ENCODE measurements around the gene SDF2.
"Not testable (repeated sequence)": the region's sequence is repeated elsewhere in the genome, so short reads cannot be mapped to it uniquely, and the experiment has no call there.

The SDF2 gene

DNA sequence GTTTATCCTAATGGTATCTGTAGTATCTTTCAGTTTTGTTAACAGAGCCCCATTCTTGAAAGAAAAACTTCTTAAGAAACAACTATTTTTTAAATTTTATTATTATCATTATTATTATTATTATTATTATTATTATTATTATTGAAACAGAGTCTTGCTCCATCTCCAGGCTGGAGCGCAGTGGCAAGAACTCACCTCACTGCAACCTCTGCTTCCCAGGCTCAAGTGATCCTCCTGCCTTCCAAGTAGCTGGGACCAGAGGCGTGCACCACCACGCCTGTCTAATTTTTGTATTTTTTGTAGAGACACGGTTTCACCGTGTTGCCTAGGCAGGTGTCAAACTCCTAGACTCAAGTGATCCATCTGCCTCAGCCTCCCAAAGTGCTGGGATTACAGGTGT is 23.7 kb upstream of the SDF2 start:
- no peak for DNase-seq (ENCODE audit: extremely low read depth in 1 of 2, low read depth in 1 of 2)

DNA sequence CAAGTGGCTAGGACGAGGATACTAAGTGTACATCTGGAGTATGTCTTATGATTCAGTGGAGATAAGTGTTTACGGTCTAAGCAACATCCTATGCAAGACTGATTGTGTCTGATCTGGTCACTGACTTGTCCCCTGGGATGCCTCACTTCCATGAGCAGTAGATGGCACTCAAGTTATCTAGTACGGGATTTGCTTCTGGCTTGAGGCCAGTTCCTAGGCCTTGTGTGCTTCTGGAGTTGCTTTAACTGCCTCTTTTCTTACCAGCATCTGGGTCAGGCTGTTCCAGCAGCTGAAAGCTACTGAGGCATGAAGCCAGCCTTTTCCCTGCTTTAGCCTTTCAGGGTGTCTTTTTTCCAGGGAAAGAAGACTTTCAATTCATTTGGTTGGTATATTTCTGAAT is 23.3 kb upstream of the SDF2 start:
- DNase-seq (ENCODE audit: extremely low read depth in 1 of 2, low read depth in 1 of 2): no peak

DNA sequence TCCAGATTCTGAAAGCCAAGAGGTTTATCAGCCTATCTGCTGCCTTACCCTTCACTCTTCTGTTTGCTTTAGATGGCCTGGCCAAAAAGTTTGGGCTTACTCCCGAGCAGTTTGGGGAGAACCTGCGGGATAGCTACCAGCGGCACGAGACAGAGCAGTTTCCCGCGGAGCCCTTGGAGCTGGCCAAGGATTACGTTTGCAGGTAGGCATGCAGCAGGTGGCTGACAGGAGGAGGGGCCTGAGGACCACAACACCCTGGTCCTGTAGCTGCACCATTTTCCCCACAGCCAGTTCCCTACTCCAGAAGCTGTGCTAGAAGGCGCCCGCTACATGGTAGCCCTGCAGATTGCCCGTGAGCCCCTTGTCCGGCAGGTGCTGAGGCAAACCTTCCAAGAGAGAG is 20.9 kb upstream of the SDF2 start:
- DNase-seq (ENCODE audit: extremely low read depth in 1 of 2, low read depth in 1 of 2): no peak

DNA sequence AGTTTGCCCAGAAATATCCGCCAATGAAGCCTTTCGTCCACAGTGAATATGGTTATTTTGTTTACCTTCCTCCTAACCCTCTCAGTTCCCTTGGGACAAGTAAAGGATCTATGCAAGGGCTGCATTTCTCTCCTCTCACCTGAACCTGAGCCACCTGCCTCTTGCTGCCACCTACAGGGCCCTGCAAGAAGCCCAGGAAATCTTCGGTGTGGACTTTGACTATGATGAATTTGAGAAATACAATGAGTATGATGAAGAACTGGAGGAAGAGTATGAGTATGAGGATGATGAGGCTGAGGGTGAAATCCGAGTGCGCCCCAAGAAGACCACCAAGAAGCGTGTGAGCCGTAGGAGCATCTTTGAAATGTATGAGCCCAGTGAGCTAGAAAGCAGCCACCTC is 14.3 kb upstream of the SDF2 start:
- no peak for DNase-seq (ENCODE audit: extremely low read depth in 1 of 2, low read depth in 1 of 2)

DNA sequence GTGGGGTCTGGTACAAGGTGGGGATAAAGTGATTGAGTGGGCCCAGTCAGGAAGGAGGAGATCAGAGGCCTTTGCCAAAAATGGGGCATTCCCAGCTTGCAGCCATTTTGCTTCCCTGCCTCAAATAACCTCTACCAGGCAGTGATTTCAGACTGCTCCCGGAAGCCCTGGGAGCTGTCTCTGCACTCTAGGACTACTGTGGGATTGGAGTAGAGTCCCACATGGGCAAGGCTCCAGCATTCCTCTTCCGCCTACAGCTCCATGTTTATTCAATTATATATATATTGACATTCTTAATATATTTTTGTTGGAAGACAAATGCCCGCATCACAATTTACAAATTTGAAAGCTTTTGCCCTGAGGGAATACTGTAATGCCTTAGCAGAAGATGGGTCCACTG is 13.8 kb upstream of the SDF2 start:
- no peak for DNase-seq (ENCODE audit: extremely low read depth in 1 of 2, low read depth in 1 of 2)

DNA sequence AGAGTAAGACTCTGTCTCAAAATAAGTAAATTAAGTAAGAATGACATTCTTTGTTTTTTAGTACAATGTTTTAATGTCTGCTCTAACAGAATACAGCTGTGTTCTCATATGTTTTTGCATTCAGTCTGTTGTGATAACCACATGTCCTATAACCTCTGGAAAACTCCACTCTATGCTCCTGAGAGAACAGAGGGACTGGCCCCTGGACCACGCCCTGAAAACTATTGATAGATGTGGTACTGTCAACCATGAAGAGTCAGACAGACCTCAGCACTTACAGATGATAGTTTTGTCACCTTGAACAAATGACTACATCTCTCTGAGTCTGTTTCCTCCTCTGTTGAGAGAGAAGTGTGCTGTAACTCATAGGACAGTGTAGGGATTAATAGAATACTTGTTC is 8.2 kb upstream of the SDF2 start:
- DNase-seq (ENCODE audit: extremely low read depth in 1 of 2, low read depth in 1 of 2): no peak

DNA sequence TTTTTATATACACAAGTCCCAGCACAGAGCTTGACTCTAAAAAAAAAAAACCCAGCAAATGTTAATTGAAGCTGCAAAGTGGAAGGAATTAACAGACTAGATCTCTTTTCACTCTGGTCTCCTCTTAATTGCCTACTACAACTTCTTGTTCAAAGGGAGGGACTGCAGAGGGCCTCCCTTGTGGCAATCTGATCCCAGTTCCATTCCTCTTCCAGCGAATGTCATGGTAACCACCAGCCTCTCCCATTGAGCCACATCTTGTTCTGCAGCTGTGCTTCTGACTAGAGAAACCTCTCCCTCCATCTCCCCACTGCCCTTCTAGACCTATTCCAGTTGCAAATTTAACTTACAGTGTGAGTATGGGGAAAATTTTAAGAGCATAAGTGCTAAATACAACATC is 6.2 kb upstream of the SDF2 start:
- DNase-seq (ENCODE audit: extremely low read depth in 1 of 2, low read depth in 1 of 2): no peak

DNA sequence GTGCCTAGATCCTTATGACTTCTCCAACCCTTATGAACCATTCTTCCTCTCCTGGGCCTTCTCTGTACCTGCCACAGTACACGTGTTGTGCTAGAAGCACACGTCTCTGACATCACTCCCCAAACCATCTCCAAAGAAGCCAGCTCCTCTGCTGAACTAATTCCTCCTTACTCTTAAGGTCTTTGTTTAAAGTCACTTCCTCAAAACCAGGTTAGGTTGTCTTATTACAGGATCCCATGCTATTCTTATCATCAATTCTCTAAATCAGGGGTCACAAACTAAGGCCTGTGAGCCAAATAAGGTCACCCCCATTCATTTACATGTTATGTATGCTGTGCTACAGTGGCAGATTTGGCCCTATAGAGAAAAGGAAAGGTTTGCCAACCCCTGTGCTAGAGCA is 4.3 kb upstream of the SDF2 start:
- no peak for DNase-seq (ENCODE audit: extremely low read depth in 1 of 2, low read depth in 1 of 2)

DNA sequence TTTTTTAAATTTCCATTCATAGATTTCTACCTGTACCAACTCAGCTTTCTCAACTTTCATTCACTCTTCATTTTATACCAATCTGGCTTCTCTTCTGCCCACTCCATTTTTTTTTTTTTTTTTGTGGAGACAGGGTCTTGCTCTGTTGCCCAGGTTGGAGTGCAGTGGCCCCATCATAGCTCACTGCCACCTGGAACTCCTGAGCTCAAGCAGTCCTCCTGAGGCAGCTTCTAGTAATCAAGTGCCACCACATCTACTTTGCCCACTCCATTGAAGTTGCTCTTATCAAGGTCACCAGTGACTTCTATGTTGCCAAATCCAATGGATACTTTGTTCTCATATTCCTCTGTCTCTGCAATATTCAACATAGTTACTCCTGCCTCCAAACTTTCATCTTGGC is 2.0 kb upstream of the SDF2 start:
- no peak for DNase-seq (ENCODE audit: extremely low read depth in 1 of 2, low read depth in 1 of 2)

DNA sequence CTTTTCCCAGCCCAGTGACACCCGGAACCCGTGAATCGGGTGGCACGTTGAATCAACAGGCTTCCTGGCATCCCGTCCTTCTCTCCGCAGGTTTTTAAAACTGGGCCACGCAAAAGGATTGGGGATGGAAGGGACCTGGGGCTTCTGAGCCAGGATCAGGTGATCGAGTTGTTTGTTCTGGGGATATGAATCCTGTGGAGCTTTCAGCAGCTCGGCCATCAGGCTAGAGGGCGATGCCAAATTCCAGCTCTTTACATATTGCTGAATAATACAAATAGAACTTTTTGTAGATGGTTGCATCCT is 772 bp upstream of the SDF2 start:
- no peak for DNase-seq (ENCODE audit: extremely low read depth in 1 of 2, low read depth in 1 of 2)

DNA sequence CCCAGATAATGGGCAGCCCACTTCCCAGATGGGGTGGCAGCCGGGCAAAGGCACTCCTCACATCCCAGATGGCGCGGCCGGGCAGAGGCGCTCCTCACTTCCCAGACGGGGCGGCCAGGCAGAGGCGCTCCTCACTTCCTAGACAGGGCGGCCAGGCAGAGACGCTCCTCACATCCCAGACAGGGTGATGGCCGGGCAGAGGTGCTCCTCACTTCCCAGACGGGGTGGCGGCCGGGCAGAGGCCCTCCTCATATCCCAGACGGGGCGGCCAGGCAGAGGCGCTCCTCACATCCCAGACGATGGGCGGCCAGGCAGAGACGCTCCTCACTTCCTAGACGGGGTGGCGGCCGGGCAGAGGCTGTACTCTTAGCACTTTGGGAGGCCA is 2.2 kb downstream of the SDF2 start:
- not testable (repeated sequence) for DNase-seq (ENCODE audit: extremely low read depth in 1 of 2, low read depth in 1 of 2)

DNA sequence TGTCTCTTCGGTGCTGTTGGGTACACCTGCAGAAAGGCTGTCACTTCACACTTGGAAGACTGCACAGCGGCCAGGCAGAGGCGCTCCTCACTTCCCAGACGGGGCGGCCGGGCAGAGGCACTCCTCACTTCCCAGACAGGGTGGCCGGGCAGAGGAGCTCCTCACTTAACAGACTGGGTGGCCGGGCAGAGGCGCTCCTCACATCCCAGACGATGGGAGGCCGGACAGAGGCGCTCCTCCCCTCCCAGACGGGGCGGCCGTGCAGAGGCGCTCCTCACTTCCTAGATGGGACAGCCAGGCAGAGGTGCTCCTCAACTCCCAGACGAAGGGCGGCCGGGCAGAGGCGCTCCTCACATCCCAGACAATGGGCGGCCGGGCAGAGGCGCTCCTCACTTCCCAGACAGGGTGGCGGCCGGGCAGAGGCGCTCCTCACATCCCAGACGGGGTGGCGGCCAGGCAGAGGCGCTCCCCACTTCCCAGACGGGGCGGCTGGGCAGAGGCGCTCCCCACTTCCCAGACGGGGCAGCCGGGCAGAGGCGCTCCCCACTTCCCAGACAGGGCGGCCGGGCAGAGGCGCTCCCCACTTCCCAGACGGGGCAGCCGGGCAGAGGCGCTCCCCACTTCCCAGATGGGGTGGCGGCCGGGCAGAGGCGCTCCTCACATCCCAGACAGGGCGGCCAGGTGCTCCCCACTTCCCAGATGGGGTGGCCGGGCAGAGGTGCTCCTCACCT is 2.8 kb downstream of the SDF2 start:
- not testable (repeated sequence) for DNase-seq (ENCODE audit: extremely low read depth in 1 of 2, low read depth in 1 of 2)

DNA sequence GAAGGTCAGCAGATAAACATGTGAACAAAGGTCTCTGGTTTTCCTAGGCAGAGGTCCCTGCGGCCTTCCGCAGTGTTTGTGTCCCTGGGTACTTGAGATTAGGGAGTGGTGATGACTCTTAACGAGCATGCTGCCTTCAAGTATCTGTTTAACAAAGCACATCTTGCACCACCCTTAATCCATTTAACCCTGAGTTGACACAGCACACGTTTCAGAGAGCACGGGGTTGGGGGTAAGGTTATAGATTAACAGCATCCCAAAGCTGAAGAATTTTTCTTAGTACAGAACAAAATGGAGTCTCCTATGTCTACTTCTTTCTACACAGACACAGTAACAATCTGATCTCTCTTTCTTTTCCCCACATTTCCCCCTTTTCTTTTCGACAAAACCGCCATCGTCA is 3.4 kb downstream of the SDF2 start:
- DNase-seq (ENCODE audit: extremely low read depth in 1 of 2, low read depth in 1 of 2): not testable (repeated sequence)

DNA sequence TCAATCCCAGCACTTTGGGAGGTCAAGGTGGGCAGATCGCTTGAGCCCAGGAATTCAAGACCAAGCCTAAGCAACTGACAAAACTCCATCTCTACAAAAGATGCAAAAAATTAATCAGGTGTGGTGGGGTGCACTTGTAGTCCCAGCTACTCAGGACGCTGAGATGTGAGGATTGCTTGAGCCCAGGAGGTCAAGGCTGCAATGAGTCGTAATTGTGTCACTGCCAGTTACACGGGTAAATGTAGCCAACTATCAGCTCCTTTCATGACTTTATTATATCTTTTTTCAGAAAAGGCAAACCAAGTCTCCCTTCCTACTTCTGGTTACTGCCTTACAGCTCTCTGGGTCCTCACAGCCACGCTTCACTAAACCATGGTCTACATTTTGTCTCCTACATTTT is 4.0 kb downstream of the SDF2 start:
- no peak for DNase-seq (ENCODE audit: extremely low read depth in 1 of 2, low read depth in 1 of 2)

DNA sequence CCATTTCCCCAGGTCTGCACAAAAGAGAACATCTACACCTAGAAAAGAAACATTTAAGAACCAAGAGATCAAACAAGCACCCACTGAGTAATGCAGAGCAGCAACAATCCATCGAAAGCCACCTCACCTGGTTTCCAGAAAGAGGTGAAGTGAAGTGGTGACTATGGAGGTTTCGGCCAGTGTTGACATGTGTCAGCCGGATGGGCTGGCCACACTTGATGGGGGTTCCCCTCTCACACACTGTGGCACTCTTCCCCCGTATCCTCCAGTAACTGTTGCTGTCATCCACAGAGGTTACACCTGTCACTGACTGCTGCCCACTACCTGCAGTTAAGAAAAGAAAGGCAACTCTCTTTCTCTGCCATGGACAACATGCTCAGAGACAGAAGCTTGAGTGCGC is 6.5 kb downstream of the SDF2 start:
- no peak for DNase-seq (ENCODE audit: extremely low read depth in 1 of 2, low read depth in 1 of 2)

DNA sequence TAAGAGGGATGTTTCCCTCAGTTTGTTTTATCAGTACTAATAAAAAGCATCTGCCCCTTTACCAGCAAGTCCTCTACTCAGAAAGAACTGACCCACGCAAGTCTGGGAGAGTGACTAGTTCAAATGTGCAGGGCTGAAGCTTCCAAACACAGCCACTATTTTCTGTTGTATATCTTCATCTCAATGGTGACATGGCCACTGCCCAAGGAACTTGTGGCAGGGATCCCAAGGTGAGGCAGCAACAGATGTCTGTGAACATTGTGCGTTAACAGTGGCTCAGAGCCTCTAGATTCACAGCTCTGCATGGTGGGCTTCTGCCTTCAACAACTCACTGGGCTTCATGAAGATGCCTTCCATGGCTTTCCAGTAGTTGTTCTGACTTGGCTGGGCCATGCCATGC is 13.0 kb downstream of the SDF2 start:
- DNase-seq (ENCODE audit: extremely low read depth in 1 of 2, low read depth in 1 of 2): no peak

DNA sequence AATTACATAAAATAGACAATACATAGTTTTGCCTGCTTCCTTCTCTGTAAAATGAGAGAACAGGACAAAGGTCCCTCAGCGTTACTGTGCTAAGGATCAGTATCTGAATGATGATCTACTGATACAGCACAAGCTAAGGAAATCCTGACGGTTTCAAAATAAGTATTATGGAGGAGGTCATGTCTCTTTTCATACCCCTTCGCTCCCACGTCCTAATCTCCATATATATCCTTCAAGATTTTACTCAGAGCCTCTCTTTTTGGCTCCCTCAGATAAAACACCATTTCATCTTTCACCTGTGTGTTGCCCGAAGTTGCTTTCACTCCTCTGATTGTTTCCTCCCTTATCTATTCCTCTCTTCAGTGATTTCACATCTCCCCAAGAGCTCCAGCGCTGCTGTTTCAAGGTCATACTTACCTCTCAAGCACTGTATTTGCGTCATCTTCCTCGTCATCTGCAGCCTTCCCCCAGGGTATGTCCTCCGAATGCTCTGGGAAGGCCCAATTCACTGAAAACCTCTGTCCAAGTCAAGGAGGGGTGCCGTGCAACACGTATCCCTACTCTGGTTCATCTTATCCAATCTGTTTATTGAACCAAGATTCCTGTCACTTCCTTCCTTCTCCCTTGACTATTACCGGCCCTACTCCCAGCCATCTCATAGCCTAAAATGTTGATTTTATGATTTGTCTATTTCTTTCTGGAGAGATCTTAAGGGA is 15.5 kb downstream of the SDF2 start:
- no peak for DNase-seq (ENCODE audit: extremely low read depth in 1 of 2, low read depth in 1 of 2)

DNA sequence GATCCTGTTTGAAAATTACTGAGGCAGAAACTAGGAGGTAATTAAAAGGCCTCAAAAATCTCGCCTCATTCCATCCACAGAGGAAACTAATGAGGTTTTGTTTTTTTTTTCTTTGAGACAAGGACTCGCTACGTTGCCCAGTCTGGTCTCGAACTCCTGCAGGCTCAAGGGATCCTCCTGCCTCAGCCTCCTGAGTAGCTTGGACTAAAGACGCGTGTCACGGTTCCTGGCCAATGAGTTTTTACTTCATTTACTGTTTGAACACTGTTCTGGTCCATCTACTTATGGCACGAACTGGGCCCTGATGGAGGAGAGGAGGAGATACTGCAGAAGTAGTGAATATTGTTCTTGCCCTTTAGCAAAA is 16.1 kb downstream of the SDF2 start:
- DNase-seq (ENCODE audit: extremely low read depth in 1 of 2, low read depth in 1 of 2): no peak

DNA sequence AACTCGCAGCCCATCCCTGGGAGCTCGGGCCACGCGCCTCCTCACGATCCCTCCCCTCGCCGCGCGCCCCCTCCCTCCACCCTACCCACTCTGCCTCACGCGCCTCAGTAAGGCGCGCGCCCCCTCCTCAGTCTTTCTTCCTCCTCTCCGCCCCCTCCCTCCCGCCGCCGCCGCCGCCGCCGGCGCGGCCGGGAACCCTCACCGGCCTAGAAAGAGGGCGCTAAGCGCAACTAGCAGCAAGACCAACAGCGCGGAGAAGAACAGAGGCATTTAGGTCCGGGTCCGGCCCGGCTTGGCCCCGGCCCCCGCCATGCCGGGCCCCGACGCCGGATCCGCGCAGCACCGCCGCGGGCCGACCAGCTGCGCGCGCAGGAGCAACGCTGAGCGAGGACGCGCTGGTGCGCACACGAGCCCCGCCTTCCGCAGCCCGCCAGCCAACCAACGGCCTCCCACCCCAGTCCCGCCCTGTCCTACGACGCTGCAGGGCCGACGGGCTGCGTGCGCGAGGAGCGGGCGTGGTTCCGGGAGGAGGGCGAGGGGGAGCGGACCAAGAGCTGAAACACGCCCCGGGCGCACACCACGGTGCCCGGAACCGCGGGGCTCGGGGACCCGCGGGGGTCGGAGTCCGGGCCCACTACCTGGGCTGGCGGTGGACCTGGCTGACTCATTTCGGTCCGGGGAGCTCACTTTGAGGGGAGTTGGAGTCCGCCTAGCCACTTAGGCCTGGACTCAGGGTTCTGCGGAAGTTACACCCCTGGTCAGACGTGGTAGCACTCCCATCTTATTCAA is 16.7 kb downstream of the SDF2 start, which contains the start of gene BLTP2:
Gene BLTP2, minus strand, starts transcription at position 372 of the 789 bp plus-strand sequence. Its CDS starts 102 bp downstream, at position 270.
- peak; percentile 95 to 96 for DNase-seq (ENCODE audit: extremely low read depth in 1 of 2, low read depth in 1 of 2)

DNA sequence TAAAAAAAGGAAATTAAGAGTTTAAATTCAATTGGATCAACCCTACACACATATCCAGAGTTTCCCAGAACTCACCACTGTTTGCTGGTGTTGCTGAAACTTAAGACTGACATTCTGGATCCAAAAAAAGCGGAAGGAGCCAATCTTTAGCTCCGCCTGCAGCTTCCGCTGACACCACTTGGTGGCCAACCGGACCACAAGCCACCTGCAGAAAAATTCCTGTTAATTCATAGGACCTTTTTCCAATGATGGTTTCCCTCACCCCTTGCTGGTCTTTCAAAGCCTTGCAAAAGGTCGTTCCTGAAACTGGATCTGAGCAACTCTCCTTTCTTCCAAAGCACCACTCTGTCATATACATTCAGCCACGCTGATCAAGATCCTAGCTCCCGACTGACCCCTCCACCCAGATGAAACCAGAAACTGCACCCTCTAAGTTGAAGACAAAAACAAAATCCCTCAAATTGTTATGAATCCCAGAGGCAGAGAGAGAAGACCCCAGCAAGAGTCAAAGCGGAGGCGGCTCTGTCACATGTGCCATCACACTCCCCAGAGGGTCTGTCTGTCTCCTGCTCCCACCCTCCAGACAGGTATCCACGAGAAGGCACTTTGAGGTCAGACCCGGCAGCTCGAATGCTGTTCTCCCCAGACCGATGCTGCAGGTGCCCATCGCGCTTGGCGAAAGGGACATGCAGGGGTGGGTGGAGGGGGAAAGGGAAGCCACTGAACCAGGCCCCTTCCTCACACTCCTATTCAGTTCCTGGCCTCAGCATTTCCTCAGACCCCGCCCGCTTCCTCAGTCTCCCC is 17.5 kb downstream of the SDF2 start:
- DNase-seq (ENCODE audit: extremely low read depth in 1 of 2, low read depth in 1 of 2): peak in 1 of 2 donors; percentile 2

DNA sequence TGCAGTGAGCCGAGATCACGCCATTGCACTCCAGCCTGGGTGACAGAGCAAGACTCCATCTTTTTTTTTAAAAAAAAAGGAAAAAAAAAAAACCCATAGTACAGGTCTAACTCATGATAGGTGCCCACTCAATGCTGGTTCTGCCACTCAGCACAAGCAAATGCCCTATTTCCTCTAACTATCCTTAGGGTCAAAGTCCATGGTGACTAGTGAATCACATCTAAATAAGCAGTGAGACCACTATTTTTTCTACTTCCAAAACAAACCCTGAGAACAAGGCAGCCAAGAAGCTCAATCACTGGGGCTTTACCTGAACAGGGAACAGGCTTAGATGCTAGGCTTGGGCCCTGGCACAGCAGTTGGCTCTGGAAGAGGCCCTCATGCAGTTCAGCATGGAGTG is 20.1 kb downstream of the SDF2 start:
- no peak for DNase-seq (ENCODE audit: extremely low read depth in 1 of 2, low read depth in 1 of 2)
